Suprapubic skin (tissue), 4 donors: ENCODE measurements around the gene ADAM19.

Experiments
- POLR2A ChIP-seq, 2 donors: fragments of 450-650 bp; IDR thresholded peaks; one replicate each; pipeline ENCODE4 v1.6.1; 2017; ENCODE audit warnings: antibody characterized with exemption in 2 of 2, mild to moderate bottlenecking in 2 of 2, moderate library complexity in 2 of 2
- POLR2AphosphoS5 ChIP-seq, 3 donors: sonication (generic); formaldehyde crosslinking; IDR thresholded peaks; one replicate each; pipeline ENCODE4 v1.6.1; 2017; ENCODE audit warnings: antibody characterized with exemption in 3 of 3
- TF ChIP-seq, protein P1 (sequence below), 2 donors: fragments of 200-600 bp in 1 of 2; fragments of 450-650 bp in 1 of 2; sonication (generic) in 1 of 2; IDR thresholded peaks; one replicate each; pipeline ENCODE4 v1.5.1; 2016 to 2019; ENCODE audit warnings: antibody characterized with exemption in 2 of 2, mild to moderate bottlenecking in 1 of 2, moderate library complexity in 1 of 2

GRCh38 chr5:157458835-157459234 lies 116.7 kb downstream of the ADAM19 start:
- TF ChIP-seq POLR2AphosphoS5 (IDR thresholded peaks at IDR 0.05) (no peak), POLR2A (IDR thresholded peaks at IDR 0.05) (no peak)
- TF ChIP-seq, protein P1, sequence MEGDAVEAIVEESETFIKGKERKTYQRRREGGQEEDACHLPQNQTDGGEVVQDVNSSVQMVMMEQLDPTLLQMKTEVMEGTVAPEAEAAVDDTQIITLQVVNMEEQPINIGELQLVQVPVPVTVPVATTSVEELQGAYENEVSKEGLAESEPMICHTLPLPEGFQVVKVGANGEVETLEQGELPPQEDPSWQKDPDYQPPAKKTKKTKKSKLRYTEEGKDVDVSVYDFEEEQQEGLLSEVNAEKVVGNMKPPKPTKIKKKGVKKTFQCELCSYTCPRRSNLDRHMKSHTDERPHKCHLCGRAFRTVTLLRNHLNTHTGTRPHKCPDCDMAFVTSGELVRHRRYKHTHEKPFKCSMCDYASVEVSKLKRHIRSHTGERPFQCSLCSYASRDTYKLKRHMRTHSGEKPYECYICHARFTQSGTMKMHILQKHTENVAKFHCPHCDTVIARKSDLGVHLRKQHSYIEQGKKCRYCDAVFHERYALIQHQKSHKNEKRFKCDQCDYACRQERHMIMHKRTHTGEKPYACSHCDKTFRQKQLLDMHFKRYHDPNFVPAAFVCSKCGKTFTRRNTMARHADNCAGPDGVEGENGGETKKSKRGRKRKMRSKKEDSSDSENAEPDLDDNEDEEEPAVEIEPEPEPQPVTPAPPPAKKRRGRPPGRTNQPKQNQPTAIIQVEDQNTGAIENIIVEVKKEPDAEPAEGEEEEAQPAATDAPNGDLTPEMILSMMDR (IDR thresholded peaks at IDR 0.05), result no peak
